OCI-LY1 (cell line): ENCODE results near the gene AHCYL1.

Experiments
- CTCF ChIP-seq: fragments of 200-600 bp; sonication (generic), shearing (Covaris generic); IDR thresholded peaks from 2 replicates; pipeline ENCODE4 v1.5.1; 2017; ENCODE audit warnings: mild to moderate bottlenecking, antibody characterized with exemption, low read length, moderate library complexity, mixed read lengths
- EZH2 ChIP-seq: fragments of 200-600 bp; sonication (generic), shearing (Covaris generic); IDR thresholded peaks from 2 replicates; pipeline ENCODE4 v1.8.0; 2017; ENCODE audit warnings: borderline replicate concordance, mixed run types, mild to moderate bottlenecking, antibody characterized with exemption, low read length, moderate library complexity, mixed read lengths

GRCh38 chr1:110005971-110006370, 21.4 kb downstream of the AHCYL1 start:
- no peak for TF ChIP-seq EZH2
- TF ChIP-seq CTCF = no peak
